Colonic mucosa (tissue), 4 donors: ENCODE data around the gene CTNND2. TPM values are rescaled to one million over a fixed set of nuclear protein-coding genes. Genes with fewer than 3 reads are reported as not detected.

Experiments used
- DNase-seq: peaks from one replicate; pipeline ENCODE4 v3.0.0-alpha.2; 2020
- H3K27ac ChIP-seq: fragments of 200-600 bp; one replicate; pipeline ENCODE4 v1.8.0; 2021
- H3K27me3 ChIP-seq: fragments of 200-600 bp; one replicate; pipeline ENCODE4 v1.8.0; 2021
- H3K36me3 ChIP-seq: fragments of 200-600 bp; one replicate; pipeline ENCODE4 v1.8.0; 2021
- H3K4me1 ChIP-seq: fragments of 200-600 bp; one replicate; pipeline ENCODE4 v1.8.0; 2021; ENCODE audit warnings: mild to moderate bottlenecking
- H3K4me3 ChIP-seq: fragments of 200-600 bp; one replicate; pipeline ENCODE4 v1.8.0; 2021
- H3K9ac ChIP-seq, 2 donors: one replicate each; pipeline ENCODE4 v1.7.0; 2013; ENCODE audit warnings: control low read depth in 2 of 2, low read depth in 2 of 2, low read length in 2 of 2
- H3K9me3 ChIP-seq: fragments of 200-600 bp; one replicate; pipeline ENCODE4 v1.8.0; 2021
- intact Hi-C: fragments of 100-400 bp; cut with DNase I; formaldehyde crosslinking; loops from one replicate; pipeline ENCODE4 v1.14.1; 2022
- total RNA-seq, 2 donors: library from RNA; stranded (reverse); fragmentation: NEBNext Ultra II Directional in 1 of 2; extraction: Animal tissue kit (Norgen Biotek cat#: 25700) in 1 of 2; gene quantifications; one replicate each; pipeline ENCODE4 v1.2.1, GENCODE V29; 2021
- TF ChIP-seq, protein P1 (sequence below): fragments of 200-600 bp; IDR thresholded peaks from one replicate; pipeline ENCODE4 v1.8.0; 2022; ENCODE audit warnings: antibody characterized with exemption, mild to moderate bottlenecking
- donor health status: healthy.
- donor health status: DM: no; HTN: no; CAD: no.
- donor health status: DM: no; HTN: no; CAD: no.

Gene CTNND2
- total RNA-seq, 2 donors from 2014 or later, result 1.1 TPM

DNA sequence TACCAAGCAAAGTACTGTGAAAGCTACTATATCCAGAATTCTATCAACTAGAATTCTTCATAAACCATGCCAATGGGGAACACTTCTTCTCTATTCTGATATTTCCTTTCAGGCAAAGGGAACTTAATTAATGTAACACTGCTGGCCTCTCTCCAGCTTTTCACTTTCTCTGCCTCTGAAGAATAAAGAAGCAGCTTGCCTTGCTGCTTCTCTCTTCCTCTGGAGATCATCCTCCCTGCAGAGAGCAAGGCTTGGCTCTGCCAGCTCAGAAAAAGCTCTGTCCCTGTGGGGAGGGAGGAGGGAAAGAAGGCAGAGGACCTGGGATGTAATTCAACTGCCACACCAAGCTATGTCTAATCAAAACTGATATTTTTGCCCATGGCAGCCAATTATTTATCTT lies 6.5 kb downstream of the CTNND2 start:
- TF ChIP-seq, protein P1, sequence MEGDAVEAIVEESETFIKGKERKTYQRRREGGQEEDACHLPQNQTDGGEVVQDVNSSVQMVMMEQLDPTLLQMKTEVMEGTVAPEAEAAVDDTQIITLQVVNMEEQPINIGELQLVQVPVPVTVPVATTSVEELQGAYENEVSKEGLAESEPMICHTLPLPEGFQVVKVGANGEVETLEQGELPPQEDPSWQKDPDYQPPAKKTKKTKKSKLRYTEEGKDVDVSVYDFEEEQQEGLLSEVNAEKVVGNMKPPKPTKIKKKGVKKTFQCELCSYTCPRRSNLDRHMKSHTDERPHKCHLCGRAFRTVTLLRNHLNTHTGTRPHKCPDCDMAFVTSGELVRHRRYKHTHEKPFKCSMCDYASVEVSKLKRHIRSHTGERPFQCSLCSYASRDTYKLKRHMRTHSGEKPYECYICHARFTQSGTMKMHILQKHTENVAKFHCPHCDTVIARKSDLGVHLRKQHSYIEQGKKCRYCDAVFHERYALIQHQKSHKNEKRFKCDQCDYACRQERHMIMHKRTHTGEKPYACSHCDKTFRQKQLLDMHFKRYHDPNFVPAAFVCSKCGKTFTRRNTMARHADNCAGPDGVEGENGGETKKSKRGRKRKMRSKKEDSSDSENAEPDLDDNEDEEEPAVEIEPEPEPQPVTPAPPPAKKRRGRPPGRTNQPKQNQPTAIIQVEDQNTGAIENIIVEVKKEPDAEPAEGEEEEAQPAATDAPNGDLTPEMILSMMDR, result no peak
- DNase-seq, result no peak
- Histone ChIP-seq H3K9ac (no peak overlapping the region), H3K4me3 (no peak overlapping the region), H3K36me3 (no peaks in the 10 kb centered on the region), H3K27ac (no peak overlapping the region), H3K9me3 (no peaks in the 10 kb centered on the region), H3K27me3 (peaks cover 3% of the 10 kb centered on the region), H3K4me1 (no peaks in the 10 kb centered on the region)
- intact Hi-C loops, result no loop called here

GRCh38 chr5:11894992-11895391 lies 9.3 kb downstream of the CTNND2 start:
- Histone ChIP-seq H3K27me3 (no peaks in the 10 kb centered on the region), H3K4me1 (no peaks in the 10 kb centered on the region), H3K9ac (no peak overlapping the region), H3K36me3 (no peaks in the 10 kb centered on the region), H3K4me3 (no peak overlapping the region), H3K9me3 (no peaks in the 10 kb centered on the region), H3K27ac (no peak overlapping the region)
- no peak for DNase-seq
- intact Hi-C loops, result no loop called here
- TF ChIP-seq, protein P1, result no peak

GRCh38 chr5:11892832-11893231 lies 11.4 kb downstream of the CTNND2 start:
- DNase-seq, result no peak
- Histone ChIP-seq H3K4me1 (no peaks in the 10 kb centered on the region), H3K9me3 (no peaks in the 10 kb centered on the region), H3K36me3 (no peaks in the 10 kb centered on the region), H3K9ac (no peak overlapping the region), H3K27ac (no peak overlapping the region), H3K4me3 (no peak overlapping the region), H3K27me3 (no peaks in the 10 kb centered on the region)
- TF ChIP-seq, protein P1, result no peak
- intact Hi-C loops, result no loop called here

GRCh38 chr5:11890777-11891176 lies 13.5 kb downstream of the CTNND2 start:
- Histone ChIP-seq H3K9me3 (no peaks in the 10 kb centered on the region), H3K9ac (no peak overlapping the region), H3K4me1 (no peaks in the 10 kb centered on the region), H3K4me3 (no peak overlapping the region), H3K27ac (no peak overlapping the region), H3K36me3 (no peaks in the 10 kb centered on the region), H3K27me3 (no peaks in the 10 kb centered on the region)
- intact Hi-C loops, result no loop called here
- DNase-seq, result no peak
- TF ChIP-seq, protein P1, result no peak

- Histone ChIP-seq H3K9ac (no peak overlapping the region), H3K9me3 (no peaks in the 10 kb centered on the region), H3K27ac (no peak overlapping the region), H3K4me1 (no peaks in the 10 kb centered on the region), H3K4me3 (no peak overlapping the region), H3K36me3 (no peaks in the 10 kb centered on the region), H3K27me3 (no peaks in the 10 kb centered on the region)
- intact Hi-C loops, result no loop called here
- DNase-seq, result no peak
- TF ChIP-seq, protein P1, result no peak
These were observed 16.0 kb downstream of the CTNND2 start for GRCh38 chr5:11888221-11888620.

DNA sequence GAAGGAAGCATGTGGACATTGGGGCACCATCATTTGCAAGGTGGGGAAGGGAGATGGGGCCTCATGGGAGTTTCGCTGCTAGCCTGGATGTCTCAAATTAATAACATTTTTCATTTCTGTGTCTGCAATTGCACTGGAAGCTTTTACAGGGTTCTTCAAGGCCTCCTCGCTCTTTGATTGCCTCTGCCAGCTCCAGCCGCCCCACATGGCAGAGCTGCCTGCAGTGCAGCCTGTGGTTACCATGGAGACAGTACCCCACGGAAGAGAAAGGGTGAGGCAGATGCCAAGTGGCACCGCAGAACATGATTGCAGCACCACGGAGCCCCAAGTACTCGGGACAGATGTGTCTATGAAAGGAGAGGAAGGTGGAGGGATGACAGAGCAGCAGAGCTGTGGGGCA lies 25.4 kb downstream of the CTNND2 start:
- H3K9me3 ChIP-seq, result no peaks in the 10 kb centered on the region
- TF ChIP-seq, protein P1, result no peak
- H3K27ac ChIP-seq, result no peak overlapping the region
- H3K27me3 ChIP-seq, result no peaks in the 10 kb centered on the region
- H3K4me1 ChIP-seq, result no peaks in the 10 kb centered on the region
- DNase-seq, result no peak
- no peak overlapping the region for H3K9ac ChIP-seq
- no peaks in the 10 kb centered on the region for H3K36me3 ChIP-seq
- H3K4me3 ChIP-seq, result no peak overlapping the region
- intact Hi-C loops, result no loop called here
